Endodermal cell (in vitro differentiated cells): ENCODE data around the gene CGN. TPM values are rescaled to one million over a fixed set of nuclear protein-coding genes. Genes with fewer than 3 reads are reported as not detected.

Source experiments
- DNase-seq: peaks from one replicate; pipeline ENCODE4 v3.0.0-alpha.2; 2017
- H3K27ac ChIP-seq: 2 replicates; pipeline ENCODE4 v1.5.1; 2013; ENCODE audit warnings: mild to moderate bottlenecking, low read depth, low read length, moderate library complexity
- H3K27me3 ChIP-seq: 2 replicates; pipeline ENCODE4 v1.6.1; 2013; ENCODE audit warnings: mild to moderate bottlenecking, low read length, moderate library complexity; ENCODE audit not compliant: insufficient read depth, control insufficient read depth, poor library complexity, severe bottlenecking
- H3K36me3 ChIP-seq: 2 replicates; pipeline ENCODE4 v1.7.0; 2013; ENCODE audit warnings: mild to moderate bottlenecking, low read length, moderate library complexity; ENCODE audit not compliant: control insufficient read depth, insufficient read depth
- H3K4me1 ChIP-seq: one replicate; pipeline ENCODE4 v1.7.0; 2013; ENCODE audit warnings: low read length; ENCODE audit not compliant: control insufficient read depth, insufficient read depth
- H3K4me3 ChIP-seq: 2 replicates; pipeline ENCODE4 v1.5.1; 2013; ENCODE audit warnings: mild to moderate bottlenecking, low read length, moderate library complexity
- H3K9ac ChIP-seq: 2 replicates; pipeline ENCODE4 v1.6.1; 2013; ENCODE audit warnings: mild to moderate bottlenecking, low read length, moderate library complexity; ENCODE audit not compliant: poor library complexity, severe bottlenecking; ENCODE audit errors: extremely low read depth
- H3K9me3 ChIP-seq: 2 replicates; pipeline ENCODE4 v1.6.1; 2013; ENCODE audit warnings: mild to moderate bottlenecking, low read length, moderate library complexity; ENCODE audit not compliant: control insufficient read depth
- H3K27ac Mint-ChIP-seq: 2 replicates; pipeline ENCODE4 v1.8.0; 2020; ENCODE audit warnings: mixed read lengths
- H3K27me3 Mint-ChIP-seq: 2 replicates; pipeline ENCODE4 v1.8.0; 2021; ENCODE audit warnings: mild to moderate bottlenecking, mixed read lengths; ENCODE audit not compliant: insufficient read depth
- H3K36me3 Mint-ChIP-seq: 2 replicates; pipeline ENCODE4 v1.8.0; 2020; ENCODE audit warnings: low read depth, mixed read lengths
- H3K4me1 Mint-ChIP-seq: 2 replicates; pipeline ENCODE4 v1.8.0; 2020; ENCODE audit warnings: mixed read lengths
- H3K4me3 Mint-ChIP-seq: 2 replicates; pipeline ENCODE4 v1.8.0; 2020; ENCODE audit warnings: mild to moderate bottlenecking, moderate library complexity, mixed read lengths
- H3K9me3 Mint-ChIP-seq: 2 replicates; pipeline ENCODE4 v1.8.0; 2020; ENCODE audit warnings: mild to moderate bottlenecking, mixed read lengths
- WGBS, 2 experiments: methylation state at CpG; one replicate each; pipeline versions ENCODE4 v1.1.5 to v1.1.7; 2013; ENCODE audit warnings: missing lambda C conversion rate in 2 of 2, mixed read lengths in 1 of 2; ENCODE audit not compliant: insufficient coverage in 1 of 2, insufficient read length in 1 of 2; 5-methylcytosine and 5-hydroxymethylcytosine counted together
- total RNA-seq, 2 donors: library from RNA; stranded (reverse); fragmentation: NEBNext Ultra II Directional in 1 of 2; extraction: Animal tissue kit (Norgen Biotek cat#: 25700) in 1 of 2; gene quantifications; 2 replicates in 1 of 2; 3 replicates in 1 of 2; pipeline ENCODE4 v1.2.1, GENCODE V29; 2021
- TF ChIP-seq, protein P1 (sequence below): fragments of 200-600 bp; sonication (generic); conservative IDR thresholded peaks from 2 replicates; pipeline ENCODE4 v1.5.0; 2021; ENCODE audit warnings: antibody characterized with exemption, mild to moderate bottlenecking

The CGN gene
- total RNA-seq, 2 donors from 2014 or later: 39.7 to 39.9 TPM

DNA sequence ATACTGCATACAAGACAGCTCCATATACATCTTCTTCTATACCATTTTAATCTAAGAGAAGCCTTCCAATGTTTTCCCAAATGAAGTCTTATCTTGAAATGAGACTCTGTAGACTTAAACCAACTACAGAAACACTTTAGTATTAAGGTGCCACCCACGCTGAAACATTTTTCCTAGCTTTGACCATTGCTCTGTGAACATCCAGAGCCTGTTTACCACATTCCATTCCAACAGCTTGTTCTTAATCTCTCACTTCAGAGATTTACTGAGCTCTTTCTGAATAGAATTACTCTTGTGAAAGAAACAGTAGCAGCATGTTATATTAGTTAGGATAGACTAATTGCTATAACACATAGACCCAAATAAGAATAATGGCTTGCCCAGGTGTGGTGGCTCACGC, 32.3 kb upstream of the CGN start:
- no peak for DNase-seq
- TF ChIP-seq, protein P1, sequence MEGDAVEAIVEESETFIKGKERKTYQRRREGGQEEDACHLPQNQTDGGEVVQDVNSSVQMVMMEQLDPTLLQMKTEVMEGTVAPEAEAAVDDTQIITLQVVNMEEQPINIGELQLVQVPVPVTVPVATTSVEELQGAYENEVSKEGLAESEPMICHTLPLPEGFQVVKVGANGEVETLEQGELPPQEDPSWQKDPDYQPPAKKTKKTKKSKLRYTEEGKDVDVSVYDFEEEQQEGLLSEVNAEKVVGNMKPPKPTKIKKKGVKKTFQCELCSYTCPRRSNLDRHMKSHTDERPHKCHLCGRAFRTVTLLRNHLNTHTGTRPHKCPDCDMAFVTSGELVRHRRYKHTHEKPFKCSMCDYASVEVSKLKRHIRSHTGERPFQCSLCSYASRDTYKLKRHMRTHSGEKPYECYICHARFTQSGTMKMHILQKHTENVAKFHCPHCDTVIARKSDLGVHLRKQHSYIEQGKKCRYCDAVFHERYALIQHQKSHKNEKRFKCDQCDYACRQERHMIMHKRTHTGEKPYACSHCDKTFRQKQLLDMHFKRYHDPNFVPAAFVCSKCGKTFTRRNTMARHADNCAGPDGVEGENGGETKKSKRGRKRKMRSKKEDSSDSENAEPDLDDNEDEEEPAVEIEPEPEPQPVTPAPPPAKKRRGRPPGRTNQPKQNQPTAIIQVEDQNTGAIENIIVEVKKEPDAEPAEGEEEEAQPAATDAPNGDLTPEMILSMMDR: no peak
- H3K4me3 Mint-ChIP-seq: no peak overlapping the region
- Histone ChIP-seq H3K27ac (no peak overlapping the region), H3K4me3 (no peak overlapping the region), H3K9me3 (peaks cover 15% of the 10 kb centered on the region), H3K4me1 (no peaks in the 10 kb centered on the region), H3K9ac (no peak overlapping the region), H3K27me3 (no peaks in the 10 kb centered on the region), H3K36me3 (no peaks in the 10 kb centered on the region)
- H3K27me3 Mint-ChIP-seq: peaks cover 3% of the 10 kb centered on the region
- 82 to 85% methylated on average over 2 of the region's 2 CpGs for WGBS, 2 experiments
- H3K4me1 Mint-ChIP-seq: peaks cover 12% of the 10 kb centered on the region
- peaks cover 12% of the 10 kb centered on the region for H3K9me3 Mint-ChIP-seq
- no peak overlapping the region for H3K27ac Mint-ChIP-seq
- H3K36me3 Mint-ChIP-seq: peaks cover 1% of the 10 kb centered on the region

DNA sequence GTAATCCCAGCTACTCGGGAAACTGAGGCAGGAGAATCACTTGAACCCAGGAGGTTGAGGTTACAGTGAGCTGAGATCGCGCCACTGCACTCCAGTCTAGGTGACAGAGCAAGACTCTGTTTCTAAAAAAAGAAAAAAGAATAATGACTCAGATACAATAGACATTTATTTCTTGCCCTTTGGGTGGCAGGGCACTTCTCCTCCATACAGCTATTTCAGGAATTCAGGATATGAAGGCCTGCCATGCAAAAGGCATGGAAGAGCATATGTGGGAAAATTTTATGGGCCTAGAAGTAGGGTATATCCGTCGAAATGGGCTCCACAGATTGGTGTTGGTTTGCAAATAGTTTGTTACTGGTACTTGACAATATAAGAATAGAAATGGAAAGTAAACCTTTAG, 31.7 kb upstream of the CGN start:
- Histone ChIP-seq H3K4me1 (no peaks in the 10 kb centered on the region), H3K4me3 (no peak overlapping the region), H3K27ac (no peak overlapping the region), H3K9me3 (peaks cover 15% of the 10 kb centered on the region), H3K27me3 (no peaks in the 10 kb centered on the region), H3K36me3 (no peaks in the 10 kb centered on the region), H3K9ac (no peak overlapping the region)
- Mint-ChIP-seq H3K27me3 (peaks cover 3% of the 10 kb centered on the region), H3K36me3 (peaks cover 1% of the 10 kb centered on the region), H3K4me3 (no peak overlapping the region), H3K27ac (no peak overlapping the region), H3K9me3 (peaks cover 12% of the 10 kb centered on the region), H3K4me1 (peaks cover 7% of the 10 kb centered on the region)
- TF ChIP-seq, protein P1: no peak
- WGBS, 2 experiments: 85 to 91% methylated on average over 3 to 5 of the region's 5 CpGs
- no peak for DNase-seq

DNA sequence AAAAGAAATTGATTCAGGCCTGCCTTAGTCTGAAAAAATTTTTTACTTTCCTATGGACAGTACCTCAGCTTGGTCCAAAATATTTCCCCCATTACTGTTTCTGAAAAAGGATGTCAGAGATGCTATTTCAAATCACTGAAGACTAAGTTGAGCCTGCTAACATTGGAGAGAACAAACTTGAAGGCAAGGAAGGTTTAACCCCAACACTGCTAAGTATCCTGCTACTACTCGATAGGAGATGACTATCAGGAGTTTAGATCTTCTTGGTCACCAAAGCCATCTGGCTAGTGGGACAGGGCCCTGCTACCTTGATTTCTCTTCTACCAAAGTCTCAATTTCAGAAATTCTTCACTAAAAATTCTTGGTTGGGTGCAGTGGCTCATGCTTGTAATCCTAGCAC, 29.2 kb upstream of the CGN start:
- 90 to 96% methylated on average over 1 of the region's 1 CpG for whole genome bisulfite sequencing, 2 experiments
- H3K27ac ChIP-seq: no peak overlapping the region
- TF ChIP-seq, protein P1: no peak
- peaks cover 15% of the 10 kb centered on the region for H3K9me3 ChIP-seq
- DNase-seq: no peak
- peaks cover 3% of the 10 kb centered on the region for H3K27me3 Mint-ChIP-seq
- H3K4me3 ChIP-seq: no peak overlapping the region
- peaks cover 1% of the 10 kb centered on the region for H3K36me3 Mint-ChIP-seq
- no peaks in the 10 kb centered on the region for H3K27me3 ChIP-seq
- peaks cover 8% of the 10 kb centered on the region for H3K4me1 Mint-ChIP-seq
- no peak overlapping the region for H3K9ac ChIP-seq
- H3K9me3 Mint-ChIP-seq: peaks cover 12% of the 10 kb centered on the region
- no peaks in the 10 kb centered on the region for H3K4me1 ChIP-seq
- H3K36me3 ChIP-seq: no peaks in the 10 kb centered on the region
- no peak overlapping the region for H3K4me3 Mint-ChIP-seq
- H3K27ac Mint-ChIP-seq: no peak overlapping the region
